Neural progenitor cell (in vitro differentiated cells): Measurements from ENCODE around the gene STK33. TPM values are rescaled to one million over a fixed set of nuclear protein-coding genes. Genes with fewer than 3 reads are reported as not detected.

Source experiments
- DNase-seq: peaks from one replicate; pipeline ENCODE4 v3.0.0-alpha.2; 2016; ENCODE audit warnings: low spot score
- H2AFZ ChIP-seq: fragments of 200-600 bp; sonication (generic); replicated peaks from 2 replicates; pipeline ENCODE4 v1.6.1; 2016; ENCODE audit warnings: antibody characterized with exemption
- H3F3A ChIP-seq: fragments of 200-600 bp; sonication (generic); 2 replicates; pipeline ENCODE4 v1.6.1; 2016; ENCODE audit warnings: antibody characterized with exemption, low read depth
- H3K27ac ChIP-seq: fragments of 200-600 bp; sonication (generic); 2 replicates; pipeline ENCODE4 v1.5.1; 2016; ENCODE audit warnings: mild to moderate bottlenecking
- H3K27me3 ChIP-seq: fragments of 200-600 bp; sonication (generic); 2 replicates; pipeline ENCODE4 v1.6.1; 2016; ENCODE audit warnings: mild to moderate bottlenecking, moderate library complexity
- H3K36me3 ChIP-seq: fragments of 200-600 bp; sonication (generic); 2 replicates; pipeline ENCODE4 v1.5.1; 2016
- H3K4me1 ChIP-seq: fragments of 200-600 bp; sonication (generic); 2 replicates; pipeline ENCODE4 v1.6.1; 2016; ENCODE audit warnings: mixed run types
- H3K4me2 ChIP-seq: fragments of 200-600 bp; sonication (generic); 2 replicates; pipeline ENCODE4 v1.6.1; 2016
- H3K4me3 ChIP-seq: fragments of 200-600 bp; sonication (generic); 2 replicates; pipeline ENCODE4 v1.5.1; 2016
- H3K79me2 ChIP-seq: fragments of 200-600 bp; sonication (generic); 2 replicates; pipeline ENCODE4 v1.6.1; 2016; ENCODE audit warnings: low read depth
- H3K9ac ChIP-seq: fragments of 200-600 bp; sonication (generic); 2 replicates; pipeline ENCODE4 v1.6.1; 2016
- H3K9me3 ChIP-seq: fragments of 200-600 bp; sonication (generic); 2 replicates; pipeline ENCODE4 v1.5.1; 2016; ENCODE audit warnings: low read depth
- H4K20me1 ChIP-seq: fragments of 200-600 bp; sonication (generic); 2 replicates; pipeline ENCODE4 v1.6.1; 2016; ENCODE audit warnings: low read depth
- H3K27ac Mint-ChIP-seq: 3 replicates; pipeline ENCODE4 v1.8.0; 2021; ENCODE audit warnings: mixed read lengths
- H3K27me3 Mint-ChIP-seq: 2 replicates; pipeline ENCODE4 v1.8.0; 2022; ENCODE audit warnings: low read depth, mild to moderate bottlenecking, inconsistent platforms, moderate library complexity, mixed read lengths; ENCODE audit not compliant: insufficient read depth
- H3K36me3 Mint-ChIP-seq: 3 replicates; pipeline ENCODE4 v1.8.0; 2021; ENCODE audit warnings: mixed read lengths
- H3K4me1 Mint-ChIP-seq: 3 replicates; pipeline ENCODE4 v1.8.0; 2021; ENCODE audit warnings: mixed read lengths
- H3K4me3 Mint-ChIP-seq: 3 replicates; pipeline ENCODE4 v1.8.0; 2021; ENCODE audit warnings: mild to moderate bottlenecking, moderate library complexity, mixed read lengths
- H3K9me3 Mint-ChIP-seq: 3 replicates; pipeline ENCODE4 v1.8.0; 2020; ENCODE audit warnings: mixed read lengths
- CTCF ChIP-seq: fragments of 200-600 bp; sonication (generic); IDR thresholded peaks from 2 replicates; pipeline ENCODE4 v1.5.1; 2017; ENCODE audit warnings: antibody characterized with exemption, mild to moderate bottlenecking
- EZH2 ChIP-seq: fragments of 200-600 bp; sonication (generic); IDR thresholded peaks from 2 replicates; pipeline ENCODE4 v1.6.1; 2017; ENCODE audit warnings: antibody characterized with exemption, mild to moderate bottlenecking, moderate library complexity
- EZH2phosphoT487 ChIP-seq: fragments of 200-600 bp; sonication (generic); IDR thresholded peaks from 2 replicates; pipeline ENCODE4 v1.6.1; 2017; ENCODE audit warnings: antibody characterized with exemption
- total RNA-seq: library from RNA; depleted of rRNA; stranded (reverse); fragments of >200 nt; gene quantifications from 2 replicates; pipeline ENCODE4 v1.2.3, GENCODE V29; 2015; ENCODE audit warnings: low replicate concordance

The STK33 gene
- total RNA-seq, 1 donor from 2014 or later, result 56.5 TPM

GRCh38 chr11:8603696-8604077 is 9.7 kb upstream of the STK33 start:
- H3K9ac ChIP-seq, result no peak overlapping the region
- H3K4me1 Mint-ChIP-seq, result peaks cover 9% of the 10 kb centered on the region

GRCh38 chr11:8601376-8602133 is 7.5 kb upstream of the STK33 start:
- Histone ChIP-seq H2AFZ (peak overlapping the region; percentile 70), H3K4me1 (peaks cover 11% of the 10 kb centered on the region), H3K4me2 (peak overlapping the region; percentile 46), H3K36me3 (no peaks in the 10 kb centered on the region), H3K9ac (no peak overlapping the region), H4K20me1 (no peaks in the 10 kb centered on the region), H3F3A (peaks cover 4% of the 10 kb centered on the region), H3K27me3 (no peaks in the 10 kb centered on the region), H3K27ac (no peak overlapping the region), H3K9me3 (no peaks in the 10 kb centered on the region), H3K79me2 (no peaks in the 10 kb centered on the region), H3K4me3 (no peak overlapping the region)
- H3K36me3 Mint-ChIP-seq, result no peaks in the 10 kb centered on the region
- H3K27ac Mint-ChIP-seq, result peak overlapping the region; percentile 57
- peaks cover 2% of the 10 kb centered on the region for H3K27me3 Mint-ChIP-seq
- H3K4me1 Mint-ChIP-seq, result peaks cover 9% of the 10 kb centered on the region
- H3K4me3 Mint-ChIP-seq, result no peak overlapping the region
- no peaks in the 10 kb centered on the region for H3K9me3 Mint-ChIP-seq
- peak; percentile 41 for DNase-seq
- TF ChIP-seq EZH2 (no peak), CTCF (no peak), EZH2phosphoT487 (no peak)

More at GRCh38 chr11:8603696-8604077, 9.7 kb upstream of the STK33 start:
- Histone ChIP-seq H3K27me3 (no peaks in the 10 kb centered on the region), H3K4me3 (no peak overlapping the region), H3K79me2 (no peaks in the 10 kb centered on the region), H2AFZ (no peak overlapping the region), H3K27ac (no peak overlapping the region), H3K36me3 (no peaks in the 10 kb centered on the region), H3F3A (peaks cover 4% of the 10 kb centered on the region), H4K20me1 (no peaks in the 10 kb centered on the region), H3K9me3 (no peaks in the 10 kb centered on the region), H3K4me2 (no peak overlapping the region), H3K4me1 (peaks cover 11% of the 10 kb centered on the region)
- Mint-ChIP-seq H3K9me3 (no peaks in the 10 kb centered on the region), H3K27me3 (peaks cover 3% of the 10 kb centered on the region), H3K36me3 (no peaks in the 10 kb centered on the region), H3K4me3 (no peak overlapping the region), H3K27ac (no peak overlapping the region)
- TF ChIP-seq EZH2, result no peak
- no peak for TF ChIP-seq CTCF
- TF ChIP-seq EZH2phosphoT487, result no peak
- no peak for DNase-seq

DNA sequence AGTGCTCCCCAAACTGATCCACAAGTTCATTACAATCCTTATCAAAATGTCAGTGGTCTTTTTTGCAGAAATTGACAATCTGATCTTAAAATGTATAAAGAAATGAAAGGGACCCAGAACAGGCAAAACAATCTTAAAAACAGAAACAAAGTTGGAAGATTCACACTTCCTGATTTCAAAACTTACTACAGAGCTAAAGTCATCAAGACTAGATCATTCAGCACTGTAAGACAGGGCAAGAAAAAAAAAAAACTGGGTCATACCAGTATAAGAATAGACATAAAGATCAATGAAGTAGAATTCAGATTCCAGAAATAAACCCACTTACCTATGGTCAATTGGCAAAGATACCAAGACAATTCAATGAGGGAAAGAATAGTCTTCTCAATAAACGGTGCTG is 4.5 kb upstream of the STK33 start:
- Histone ChIP-seq H3K4me1 (peaks cover 11% of the 10 kb centered on the region), H3K9me3 (no peaks in the 10 kb centered on the region), H3K9ac (no peak overlapping the region), H2AFZ (no peak overlapping the region), H3K27me3 (no peaks in the 10 kb centered on the region), H4K20me1 (no peaks in the 10 kb centered on the region), H3K4me2 (no peak overlapping the region), H3K79me2 (peaks cover 3% of the 10 kb centered on the region), H3F3A (peaks cover 1% of the 10 kb centered on the region), H3K36me3 (no peaks in the 10 kb centered on the region), H3K27ac (no peak overlapping the region), H3K4me3 (no peak overlapping the region)
- Mint-ChIP-seq H3K4me3 (no peak overlapping the region), H3K27ac (no peak overlapping the region), H3K27me3 (no peaks in the 10 kb centered on the region), H3K9me3 (no peaks in the 10 kb centered on the region), H3K36me3 (no peaks in the 10 kb centered on the region), H3K4me1 (peaks cover 21% of the 10 kb centered on the region)
- DNase-seq, result no peak
- TF ChIP-seq EZH2, result no peak
- no peak for TF ChIP-seq CTCF
